ENCODE results near the gene TTK. TPM values are rescaled to one million over a fixed set of nuclear protein-coding genes. Genes with fewer than 3 reads are reported as not detected.
"Not testable (repeated sequence)": the region's sequence is repeated elsewhere in the genome, so short reads cannot be mapped to it uniquely, and the experiment has no call there.

The TTK gene
- polyA plus RNA-seq, 3 donors from 2014 or later: 0.42 to 0.54 TPM; not detected in 1

DNA sequence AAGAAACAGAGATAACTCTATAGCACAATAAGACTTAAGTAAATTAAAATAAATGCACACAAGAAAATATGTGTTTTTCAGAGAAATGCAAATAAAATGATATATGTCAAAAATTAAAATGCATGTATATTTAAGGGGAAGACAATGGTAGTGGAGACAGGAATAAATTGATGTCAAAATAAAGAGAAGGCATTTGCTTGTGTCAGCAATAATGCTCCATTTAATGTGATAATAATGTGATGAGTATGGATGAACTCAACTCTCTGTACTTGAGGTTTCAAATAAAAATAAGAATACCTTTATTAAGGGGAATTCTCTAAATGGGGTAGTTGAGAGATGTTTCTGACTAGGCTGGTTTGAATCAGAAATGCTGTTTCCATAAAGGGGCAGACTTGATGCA is 56.3 kb downstream of the TTK start:
- Mint-ChIP-seq H3K4me1 (no peaks in the 10 kb centered on the region), H3K27me3 (ENCODE audit: low read depth in 3 of 3) (peaks cover 0 to 3% (median 2%) of the 10 kb centered on the region in 3 donors), H3K4me3 (no peak overlapping the region), H3K36me3 (no peaks in the 10 kb centered on the region), H3K27ac (no peak overlapping the region), H3K9me3 (no peaks in the 10 kb centered on the region)
- DNase-seq: no peak

DNA sequence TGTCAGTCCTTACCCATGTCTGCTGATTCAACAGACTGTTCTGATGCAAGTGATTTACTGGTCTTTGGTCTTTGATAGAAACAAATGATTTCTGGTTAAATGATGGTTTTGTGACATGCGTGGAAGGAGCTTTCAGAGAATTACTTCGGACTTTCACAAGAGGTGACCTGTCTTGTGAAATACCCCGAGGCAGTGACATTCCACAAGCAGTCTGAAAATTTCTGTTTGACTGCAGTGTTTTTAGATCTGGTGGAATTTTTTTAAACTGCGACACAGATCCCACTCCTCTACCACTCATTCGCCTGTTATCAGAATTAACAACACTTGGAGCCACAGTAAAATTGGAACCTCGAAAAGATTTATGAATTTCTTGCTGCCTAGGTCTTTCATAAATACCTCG is 63.7 kb downstream of the TTK start:
- not testable (repeated sequence) for H3K4me1 Mint-ChIP-seq; H3K27me3 Mint-ChIP-seq (ENCODE audit: low read depth in 3 of 3); DNase-seq; H3K4me3 Mint-ChIP-seq; H3K9me3 Mint-ChIP-seq; H3K27ac Mint-ChIP-seq; H3K36me3 Mint-ChIP-seq

DNA sequence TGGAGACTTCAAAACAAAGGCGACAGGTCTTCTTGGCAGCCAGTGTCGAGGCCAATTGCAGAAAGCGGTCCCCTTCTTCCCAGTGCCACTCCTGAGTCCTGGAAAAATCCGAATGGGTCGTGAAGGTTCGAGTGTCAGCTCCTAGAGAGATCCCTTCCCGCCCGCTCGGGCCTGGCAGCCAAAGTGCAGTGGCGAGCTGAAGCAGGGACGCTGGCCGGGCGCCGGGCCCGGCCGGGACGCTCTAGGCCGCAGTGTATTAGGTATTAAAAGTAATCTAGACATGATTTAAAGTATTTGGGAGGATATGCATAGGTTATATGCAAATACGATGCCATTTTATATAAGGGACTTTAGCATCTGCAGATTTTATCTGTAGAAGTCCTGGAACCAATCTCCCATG is 66.0 kb downstream of the TTK start:
- not testable (repeated sequence) for DNase-seq; H3K4me3 Mint-ChIP-seq; H3K9me3 Mint-ChIP-seq; H3K4me1 Mint-ChIP-seq; H3K27ac Mint-ChIP-seq; H3K36me3 Mint-ChIP-seq; H3K27me3 Mint-ChIP-seq (ENCODE audit: low read depth in 3 of 3)

DNA sequence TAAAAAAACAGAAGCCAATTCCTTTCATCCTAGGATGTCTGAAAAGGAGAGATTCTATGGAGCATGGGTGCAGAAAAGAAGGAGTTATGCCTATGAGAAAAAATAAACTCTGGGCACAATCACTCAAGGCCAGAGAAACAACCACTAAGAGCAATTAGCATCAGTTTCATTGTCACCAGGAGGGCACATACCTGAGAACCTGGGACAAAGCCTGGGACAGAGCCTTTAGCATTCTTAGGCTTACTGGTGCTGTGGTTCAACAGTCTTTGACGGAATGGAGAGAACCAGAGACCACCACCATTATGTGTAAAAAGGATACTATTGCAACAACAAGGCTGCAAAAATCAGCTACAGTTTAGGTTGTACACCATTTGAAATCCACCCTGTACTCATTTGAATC is 72.6 kb downstream of the TTK start:
- no peak overlapping the region for H3K27ac Mint-ChIP-seq
- no peak for DNase-seq
- H3K9me3 Mint-ChIP-seq: peaks cover 0 to 6% (median 3%) of the 10 kb centered on the region in 6 donors
- H3K4me3 Mint-ChIP-seq: no peak overlapping the region
- H3K27me3 Mint-ChIP-seq (ENCODE audit: low read depth in 3 of 3): peaks cover 0 to 4% (median 1%) of the 10 kb centered on the region in 3 donors
- H3K36me3 Mint-ChIP-seq: no peaks in the 10 kb centered on the region
- H3K4me1 Mint-ChIP-seq: no peaks in the 10 kb centered on the region

DNA sequence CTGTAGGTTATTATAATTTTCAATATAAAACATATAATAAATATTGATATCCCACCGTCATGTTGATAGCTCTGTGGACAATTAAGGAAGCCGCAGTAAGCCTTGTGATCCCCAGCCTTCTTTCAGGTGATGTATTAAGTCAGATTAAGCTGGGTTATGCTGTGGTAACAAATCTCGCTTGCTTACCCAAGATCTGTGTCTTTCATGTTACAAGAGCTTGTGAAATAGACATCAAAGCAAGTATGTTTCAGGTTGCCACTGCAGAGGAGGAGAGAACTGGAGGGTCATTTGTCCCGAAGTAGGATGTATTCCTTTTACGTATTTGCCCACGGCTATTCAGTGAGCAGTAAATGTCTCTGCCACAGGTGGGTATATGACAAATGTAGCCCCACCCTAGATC is 84.2 kb downstream of the TTK start:
- Mint-ChIP-seq H3K36me3 (no peaks in the 10 kb centered on the region), H3K4me1 (no peaks in the 10 kb centered on the region), H3K27me3 (ENCODE audit: low read depth in 3 of 3) (peaks cover 2 to 5% (median 4%) of the 10 kb centered on the region in 3 donors), H3K9me3 (no peaks in the 10 kb centered on the region), H3K27ac (no peak overlapping the region), H3K4me3 (no peak overlapping the region)
- DNase-seq: no peak

DNA sequence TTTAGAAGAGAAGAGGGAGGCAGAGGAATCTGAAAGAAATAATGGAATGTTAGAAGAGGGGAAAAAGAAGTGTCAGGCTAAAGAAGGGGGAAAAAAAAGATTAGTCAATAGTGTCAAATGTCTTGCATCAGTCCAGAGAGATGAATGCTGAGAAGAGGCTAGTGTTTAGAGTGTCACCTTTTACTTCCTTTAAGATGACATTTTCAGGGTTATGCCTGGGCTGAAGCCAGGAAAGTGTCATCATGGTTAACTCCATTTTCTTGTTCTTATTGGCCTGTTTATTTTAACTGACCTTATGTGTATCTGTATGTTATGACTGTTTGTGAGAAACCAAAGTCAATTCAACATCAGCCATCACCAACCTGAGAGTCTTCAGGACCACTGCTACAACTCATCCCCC is 87.1 kb downstream of the TTK start:
- H3K9me3 Mint-ChIP-seq: no peaks in the 10 kb centered on the region
- H3K4me3 Mint-ChIP-seq: no peak overlapping the region
- no peak for DNase-seq
- H3K27me3 Mint-ChIP-seq (ENCODE audit: low read depth in 3 of 3): peaks cover 0 to 4% (median 0%) of the 10 kb centered on the region in 3 donors
- no peak overlapping the region for H3K27ac Mint-ChIP-seq
- H3K4me1 Mint-ChIP-seq: no peaks in the 10 kb centered on the region
- H3K36me3 Mint-ChIP-seq: no peaks in the 10 kb centered on the region

Other genes with a start within 250 kb of the TTK start
- under 1 TPM in 1 of 3 donors, not detected in 2; 0.34 TPM for gene ELOVL4, start 57.1 kb upstream of the TTK start, polyA plus RNA-seq
- gene BCKDHB, start 102.0 kb downstream of the TTK start, polyA plus RNA-seq: 10 to 100 TPM; 14.8 to 36.7 (median 18.2) TPM